Testis (tissue), 3 donors: ENCODE data around the gene ZBTB7A. TPM values are rescaled to one million over a fixed set of nuclear protein-coding genes. Genes with fewer than 3 reads are reported as not detected.

Experiments
- DNase-seq: peaks from one replicate; pipeline ENCODE4 v3.0.0-alpha.2; 2019
- H3K27ac ChIP-seq, 2 donors: fragments of 200-600 bp; sonication (generic); one replicate each; pipeline ENCODE4 v1.5.1; 2019
- H3K27me3 ChIP-seq: fragments of 200-600 bp; sonication (generic); one replicate; pipeline ENCODE4 v1.5.1; 2019
- H3K36me3 ChIP-seq: fragments of 200-600 bp; sonication (generic); one replicate; pipeline ENCODE4 v1.5.1; 2017; ENCODE audit warnings: low read depth; ENCODE audit errors: missing control alignments
- H3K4me1 ChIP-seq: fragments of 200-600 bp; sonication (generic); one replicate; pipeline ENCODE4 v1.5.1; 2019
- H3K4me3 ChIP-seq, 2 donors: fragments of 200-600 bp; sonication (generic); one replicate each; pipeline ENCODE4 v1.5.1; 2017 to 2019
- H3K9me3 ChIP-seq: fragments of 200-600 bp; sonication (generic); one replicate; pipeline ENCODE4 v1.5.1; 2017
- POLR2A ChIP-seq: fragments of 450-650 bp; IDR thresholded peaks from one replicate; pipeline ENCODE4 v1.6.1; 2017; ENCODE audit warnings: antibody characterized with exemption, mild to moderate bottlenecking, moderate library complexity
- WGBS, 2 donors: methylation state at CpG; one replicate each; pipeline ENCODE4 v1.1.5; 2018; 5-methylcytosine and 5-hydroxymethylcytosine counted together
- intact Hi-C: fragments of 100-400 bp; cut with DNase I; formaldehyde crosslinking; loops from one replicate; pipeline ENCODE4 v1.15.1; 2023; ENCODE audit warnings: low total_unique reads
- polyA plus RNA-seq: library from polyadenylated mRNA; stranded (reverse); fragments of 350-450 nt; fragmentation: Illumina TruSeq; extraction: RNeasy Lipid Tissue Mini Kit (QIAGEN cat#74804); gene quantifications from one replicate; pipeline ENCODE4 v1.2.3, GENCODE V29; 2014; ENCODE audit warnings: low read depth, low replicate concordance; ENCODE audit not compliant: insufficient read depth
- total RNA-seq, 2 donors: library from RNA; depleted of rRNA; stranded (reverse); fragments of >200 nt; gene quantifications; one replicate each; pipeline ENCODE4 v1.2.3, GENCODE V29; 2016
- TF ChIP-seq, protein P1 (sequence below), 3 experiments: fragments of 450-650 bp in 2 of 3; fragments of 200-600 bp in 1 of 3; sonication (generic) in 1 of 3; IDR thresholded peaks; one replicate each; pipeline ENCODE4 v1.5.1; 2016 to 2019; ENCODE audit warnings: antibody characterized with exemption in 3 of 3, mild to moderate bottlenecking in 2 of 3, moderate library complexity in 1 of 3

Gene ZBTB7A
- total and polyA plus RNA-seq, 3 donors from 2014 or later: 7.5 to 49.4 (median 42.2) TPM

DNA sequence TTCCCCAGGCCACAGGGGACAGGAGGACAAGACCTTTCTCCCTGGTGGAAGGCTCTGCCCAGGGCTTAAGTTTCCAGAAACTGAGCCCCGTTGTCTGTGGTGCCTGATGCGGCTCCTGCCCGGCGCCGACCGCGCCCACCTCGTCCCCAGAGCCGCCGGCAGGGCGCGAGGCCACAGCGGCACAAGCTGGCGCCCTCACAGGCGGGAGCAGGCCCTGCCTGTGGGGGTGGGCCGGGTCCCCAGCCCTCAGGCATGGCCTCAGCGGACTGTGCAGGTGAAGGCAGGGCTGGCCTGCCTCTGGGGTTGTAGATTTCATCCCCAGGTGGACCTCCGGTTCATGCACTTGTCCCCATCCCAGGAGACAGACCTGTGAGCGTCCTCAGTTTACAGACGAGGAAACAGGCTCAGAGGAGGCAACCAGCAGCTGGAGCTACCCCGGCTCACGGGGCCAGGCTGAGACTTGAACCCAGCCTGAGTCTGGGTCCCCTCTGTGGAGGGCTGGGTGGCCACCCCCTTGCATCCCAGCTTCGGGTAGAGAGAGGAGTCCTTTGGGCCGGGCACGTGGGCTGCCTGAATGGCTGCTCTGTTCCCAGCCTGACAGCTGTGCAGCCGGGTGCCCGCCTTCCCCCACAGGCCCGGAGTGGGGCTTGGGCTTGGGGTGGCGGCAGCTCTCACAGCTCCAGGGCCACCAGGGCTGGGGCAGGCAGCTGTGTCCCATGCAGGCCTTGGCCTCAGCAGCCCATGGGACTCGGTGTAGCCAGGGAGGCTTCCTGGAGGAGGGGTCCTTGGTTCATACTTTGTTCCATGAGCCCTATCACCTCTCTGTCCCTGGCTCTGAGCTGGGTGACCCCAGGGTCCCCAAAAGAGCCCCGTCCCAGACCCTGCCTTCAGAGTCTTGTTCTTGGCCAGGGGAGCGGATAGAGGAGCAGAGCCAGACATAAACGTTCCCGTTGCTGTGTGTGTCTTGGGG is 32.4 kb downstream of the ZBTB7A start:
- Histone ChIP-seq H3K4me3 (no peak overlapping the region), H3K36me3 (no peaks in the 10 kb centered on the region), H3K27me3 (no peaks in the 10 kb centered on the region), H3K4me1 (peaks cover 12% of the 10 kb centered on the region), H3K9me3 (no peaks in the 10 kb centered on the region), H3K27ac (peak overlapping the region in 1 of 2 donors; percentile 14)
- WGBS, 2 donors: 55 to 83% methylated on average over 4 to 17 of the region's 34 CpGs
- TF ChIP-seq, protein P1, sequence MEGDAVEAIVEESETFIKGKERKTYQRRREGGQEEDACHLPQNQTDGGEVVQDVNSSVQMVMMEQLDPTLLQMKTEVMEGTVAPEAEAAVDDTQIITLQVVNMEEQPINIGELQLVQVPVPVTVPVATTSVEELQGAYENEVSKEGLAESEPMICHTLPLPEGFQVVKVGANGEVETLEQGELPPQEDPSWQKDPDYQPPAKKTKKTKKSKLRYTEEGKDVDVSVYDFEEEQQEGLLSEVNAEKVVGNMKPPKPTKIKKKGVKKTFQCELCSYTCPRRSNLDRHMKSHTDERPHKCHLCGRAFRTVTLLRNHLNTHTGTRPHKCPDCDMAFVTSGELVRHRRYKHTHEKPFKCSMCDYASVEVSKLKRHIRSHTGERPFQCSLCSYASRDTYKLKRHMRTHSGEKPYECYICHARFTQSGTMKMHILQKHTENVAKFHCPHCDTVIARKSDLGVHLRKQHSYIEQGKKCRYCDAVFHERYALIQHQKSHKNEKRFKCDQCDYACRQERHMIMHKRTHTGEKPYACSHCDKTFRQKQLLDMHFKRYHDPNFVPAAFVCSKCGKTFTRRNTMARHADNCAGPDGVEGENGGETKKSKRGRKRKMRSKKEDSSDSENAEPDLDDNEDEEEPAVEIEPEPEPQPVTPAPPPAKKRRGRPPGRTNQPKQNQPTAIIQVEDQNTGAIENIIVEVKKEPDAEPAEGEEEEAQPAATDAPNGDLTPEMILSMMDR (IDR thresholded peaks at IDR 0.05): no peak
- no peak for TF ChIP-seq POLR2A
- intact Hi-C loops: no loop called here
- no peak for DNase-seq

DNA sequence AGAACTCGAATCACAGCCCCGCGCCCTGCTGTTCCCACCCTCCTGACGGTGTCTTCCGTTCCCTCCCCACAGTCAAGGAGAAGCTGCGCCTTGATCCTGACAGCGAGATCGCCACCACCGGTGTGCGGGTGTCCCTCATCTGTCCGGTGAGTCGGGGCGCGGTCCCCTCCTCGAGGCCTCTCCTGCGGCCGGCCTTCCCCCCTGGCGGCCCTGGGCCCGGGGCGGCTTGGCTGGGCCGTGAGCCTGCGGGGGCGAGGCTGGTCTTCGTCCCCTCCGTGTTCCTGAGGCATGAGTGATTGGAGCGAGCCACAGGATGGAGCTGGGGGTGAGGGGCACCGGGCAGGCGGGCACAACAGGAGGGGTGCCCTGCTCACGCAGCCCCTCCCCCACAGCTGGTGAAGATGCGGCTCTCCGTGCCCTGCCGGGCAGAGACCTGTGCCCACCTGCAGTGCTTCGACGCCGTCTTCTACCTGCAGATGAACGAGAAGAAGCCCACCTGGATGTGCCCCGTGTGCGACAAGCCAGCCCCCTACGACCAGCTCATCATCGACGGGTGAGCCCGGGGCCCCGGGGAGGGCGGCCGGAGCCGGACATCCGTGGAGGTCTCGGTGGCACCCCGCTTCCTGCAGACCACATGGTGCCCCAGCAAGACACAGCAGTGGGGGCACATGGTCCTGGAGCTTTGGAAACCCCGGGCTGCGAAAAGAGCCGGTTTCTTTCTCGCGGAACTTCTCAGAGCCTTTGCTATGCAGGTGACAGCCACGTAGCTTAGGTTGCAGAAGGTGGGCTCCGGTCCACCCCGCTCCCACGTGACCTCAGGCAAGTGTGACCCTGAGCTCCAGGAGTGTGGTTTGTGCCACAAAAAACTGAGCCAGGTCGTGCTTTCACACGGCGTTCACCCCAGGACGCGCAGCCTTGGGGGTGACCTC is 33.4 kb downstream of the ZBTB7A start:
- WGBS, 2 donors: 86 to 90% methylated on average over 53 to 61 of the region's 63 CpGs
- H3K9me3 ChIP-seq: no peaks in the 10 kb centered on the region
- no peak overlapping the region for H3K4me3 ChIP-seq
- H3K27ac ChIP-seq: no peak overlapping the region
- no peak for TF ChIP-seq POLR2A
- TF ChIP-seq, protein P1 (IDR thresholded peaks at IDR 0.05): no peak
- peaks cover 5% of the 10 kb centered on the region for H3K4me1 ChIP-seq
- H3K27me3 ChIP-seq: no peaks in the 10 kb centered on the region
- no peak for DNase-seq
- intact Hi-C loops: no loop called here
- H3K36me3 ChIP-seq: no peaks in the 10 kb centered on the region

DNA sequence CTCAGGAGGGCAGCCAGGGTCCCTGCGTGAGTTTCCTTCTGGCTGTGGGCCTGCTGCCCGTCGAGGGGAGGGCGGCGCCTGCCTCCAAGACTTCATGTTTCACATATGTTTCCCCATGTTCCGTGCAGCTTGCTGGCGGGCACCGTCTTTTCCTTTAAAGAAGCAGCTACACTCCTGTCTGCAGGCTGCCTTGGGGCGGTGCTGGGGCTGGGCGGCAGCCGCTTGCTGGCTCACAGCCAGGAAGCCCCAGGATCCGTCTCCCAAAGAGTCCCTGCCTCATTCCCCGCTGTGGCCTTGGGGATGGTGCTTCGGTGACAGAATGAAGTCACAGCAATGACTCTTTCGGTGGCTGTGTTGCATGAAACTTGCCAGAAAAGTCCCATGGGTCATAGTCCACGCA is 34.3 kb downstream of the ZBTB7A start:
- Histone ChIP-seq H3K4me1 (peaks cover under 1% of the 10 kb centered on the region), H3K27ac (no peak overlapping the region), H3K36me3 (no peaks in the 10 kb centered on the region), H3K9me3 (no peaks in the 10 kb centered on the region), H3K4me3 (no peak overlapping the region), H3K27me3 (no peaks in the 10 kb centered on the region)
- intact Hi-C loops: no loop called here
- no peak for DNase-seq
- WGBS, 2 donors: 62 to 71% methylated on average over 12 to 16 of the region's 16 CpGs
- TF ChIP-seq, protein P1 (IDR thresholded peaks at IDR 0.05): no peak
- TF ChIP-seq POLR2A: no peak

DNA sequence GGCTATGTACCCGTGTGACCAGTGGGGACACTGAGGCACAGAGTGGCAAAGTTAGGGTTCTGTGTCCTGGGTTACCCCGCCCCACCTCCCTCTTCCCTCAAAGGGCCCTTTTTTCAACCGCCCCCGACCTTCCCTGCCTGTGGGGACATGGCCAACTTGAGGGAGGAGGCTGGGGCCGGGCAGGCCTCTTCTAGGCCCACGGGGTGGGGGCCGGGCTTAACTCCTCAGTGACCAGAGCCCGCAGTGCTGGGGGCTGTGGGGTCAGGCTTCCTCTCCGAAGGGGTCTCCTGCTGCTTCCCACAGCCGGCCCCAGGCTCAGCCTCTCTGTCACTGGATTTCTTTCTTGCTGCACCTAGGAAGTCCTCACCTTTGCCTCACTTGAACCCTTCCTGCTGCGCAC is 35.3 kb downstream of the ZBTB7A start:
- H3K4me3 ChIP-seq: no peak overlapping the region
- 72 to 73% methylated on average over 5 to 11 of the region's 11 CpGs for WGBS, 2 donors
- H3K27me3 ChIP-seq: no peaks in the 10 kb centered on the region
- no peaks in the 10 kb centered on the region for H3K9me3 ChIP-seq
- H3K4me1 ChIP-seq: no peaks in the 10 kb centered on the region
- no peak for DNase-seq
- intact Hi-C loops: no loop called here
- H3K27ac ChIP-seq: no peak overlapping the region
- no peaks in the 10 kb centered on the region for H3K36me3 ChIP-seq
- no peak for TF ChIP-seq POLR2A
- TF ChIP-seq, protein P1 (IDR thresholded peaks at IDR 0.05): no peak
